ENCODE measurements around the gene ADAMTS1.

ADAMTS1 gene

DNA sequence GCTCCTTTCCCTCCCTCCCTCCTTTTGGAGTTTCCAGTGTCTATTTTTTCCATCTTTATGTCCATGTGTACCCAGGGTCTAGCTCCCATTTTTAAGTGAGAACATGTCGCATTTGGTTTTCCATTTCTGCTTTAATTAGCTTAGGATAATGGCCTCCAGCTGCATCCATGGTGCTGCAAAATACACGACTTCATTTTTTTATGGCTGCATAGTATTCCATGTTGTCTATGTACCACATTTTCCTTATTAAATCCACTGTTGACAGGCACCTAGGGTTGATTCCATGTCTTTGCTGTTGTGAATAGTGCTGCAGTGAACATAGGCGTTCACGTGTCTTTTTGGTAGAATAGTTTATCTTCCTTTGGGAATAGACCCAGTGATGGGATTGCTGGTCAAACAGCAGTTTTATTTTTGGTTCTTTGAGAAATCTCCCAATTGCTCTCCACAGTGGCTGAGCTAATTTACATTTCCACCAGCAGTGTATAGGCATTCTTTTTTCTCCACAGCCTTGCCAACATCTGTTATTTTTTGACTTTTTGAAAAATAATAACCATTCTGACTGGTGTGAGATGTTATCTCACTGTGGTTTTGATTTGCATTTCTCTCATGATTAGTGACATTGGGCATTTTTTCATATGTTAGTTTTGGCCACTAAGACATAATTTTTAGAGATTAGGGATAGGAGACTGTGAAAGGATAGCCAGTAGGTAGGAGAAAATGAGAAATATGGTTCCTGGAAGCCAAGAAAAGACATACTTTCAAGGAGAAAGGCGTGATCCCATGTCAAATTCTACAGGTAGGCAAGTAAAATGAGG lies 50.4 kb downstream of the ADAMTS1 start:
- Mint-ChIP-seq H3K9me3 (peaks cover 14% of the 10 kb centered on the region), H3K27ac (no peak overlapping the region), H3K36me3 (ENCODE audit: low read depth) (no peaks in the 10 kb centered on the region), H3K27me3 (peaks cover 11% of the 10 kb centered on the region), H3K4me1 (ENCODE audit: low read depth) (no peaks in the 10 kb centered on the region), H3K4me3 (no peak overlapping the region)

DNA sequence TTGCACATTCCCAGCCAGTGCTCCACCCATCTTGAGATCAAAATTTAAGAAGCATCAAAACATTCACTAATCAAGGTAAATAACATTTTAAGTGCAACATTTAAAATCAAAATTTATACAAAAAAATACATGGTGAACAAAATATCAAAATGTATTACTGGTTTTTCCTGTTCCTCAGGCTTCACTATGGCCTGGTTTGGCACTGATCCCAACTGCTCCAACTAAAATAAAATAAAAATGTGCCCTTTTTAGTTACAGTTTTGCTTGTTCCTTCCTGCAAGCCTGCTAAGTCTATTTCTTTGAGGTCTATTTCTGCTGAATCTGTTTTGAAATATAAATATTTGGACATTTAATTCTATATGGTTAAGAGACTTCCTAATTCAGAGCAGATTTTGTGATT lies 54.9 kb downstream of the ADAMTS1 start:
- peaks cover 11% of the 10 kb centered on the region for H3K27me3 Mint-ChIP-seq
- H3K36me3 Mint-ChIP-seq (ENCODE audit: low read depth): no peaks in the 10 kb centered on the region
- H3K27ac Mint-ChIP-seq: no peak overlapping the region
- no peak overlapping the region for H3K4me3 Mint-ChIP-seq
- no peaks in the 10 kb centered on the region for H3K4me1 Mint-ChIP-seq (ENCODE audit: low read depth)
- peaks cover 14% of the 10 kb centered on the region for H3K9me3 Mint-ChIP-seq

DNA sequence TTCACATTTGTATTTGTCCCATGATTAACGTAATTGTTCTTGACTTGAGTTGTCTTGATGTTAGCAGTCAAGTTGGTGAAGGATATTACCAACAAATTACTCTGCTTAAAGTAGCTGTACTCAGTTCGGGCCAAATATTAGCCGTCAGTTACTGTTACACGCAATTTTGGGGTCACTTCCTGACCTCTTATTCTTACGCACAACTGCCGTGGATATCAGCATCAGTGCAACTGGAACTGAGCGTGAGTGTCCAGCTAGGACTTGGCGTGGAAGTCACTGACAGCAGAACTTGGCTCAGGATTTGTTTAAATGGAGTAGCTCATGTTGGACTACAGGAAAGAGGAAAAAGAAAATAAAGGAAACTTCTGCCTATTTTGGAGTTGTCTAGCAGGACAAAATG lies 56.4 kb downstream of the ADAMTS1 start:
- H3K9me3 Mint-ChIP-seq: peaks cover 8% of the 10 kb centered on the region
- no peak overlapping the region for H3K27ac Mint-ChIP-seq
- no peaks in the 10 kb centered on the region for H3K4me1 Mint-ChIP-seq (ENCODE audit: low read depth)

More for the DNA sequence above, 56.4 kb downstream of the ADAMTS1 start:
- H3K36me3 Mint-ChIP-seq (ENCODE audit: low read depth): no peaks in the 10 kb centered on the region
- peaks cover 6% of the 10 kb centered on the region for H3K27me3 Mint-ChIP-seq
- H3K4me3 Mint-ChIP-seq: no peak overlapping the region

Measured in stimulated activated naive CD8-positive, alpha-beta T cell treated with anti-CD3 and anti-CD28 coated beads, Interleukin-15, Interleukin-2, amounts not matched to agents 100 ng/mL and 50 ng/mL, for 24 hours (primary cell).